Neural crest cell (in vitro differentiated cells): ENCODE measurements around the gene MTHFD1L. TPM values are rescaled to one million over a fixed set of nuclear protein-coding genes. Genes with fewer than 3 reads are reported as not detected.
"Not testable (repeated sequence)": the region's sequence is repeated elsewhere in the genome, so short reads cannot be mapped to it uniquely, and the experiment has no call there.

Source experiments
- DNase-seq: peaks from one replicate; pipeline ENCODE4 v3.0.0; 2021; ENCODE audit warnings: low read depth, mixed read lengths, low spot score
- H3K27ac Mint-ChIP-seq: one replicate; pipeline ENCODE4 v1.8.0; 2021; ENCODE audit warnings: mild to moderate bottlenecking, mixed read lengths; ENCODE audit not compliant: unreplicated experiment
- H3K27me3 Mint-ChIP-seq: 2 replicates; pipeline ENCODE4 v1.8.0; 2021; ENCODE audit warnings: low read depth, mild to moderate bottlenecking, mixed read lengths
- H3K36me3 Mint-ChIP-seq: 2 replicates; pipeline ENCODE4 v1.8.0; 2021; ENCODE audit warnings: low read depth, mild to moderate bottlenecking, mixed read lengths
- H3K4me1 Mint-ChIP-seq: 2 replicates; pipeline ENCODE4 v1.8.0; 2021; ENCODE audit warnings: mixed read lengths
- H3K4me3 Mint-ChIP-seq: one replicate; pipeline ENCODE4 v1.8.0; 2021; ENCODE audit warnings: mild to moderate bottlenecking, mixed read lengths
- H3K9me3 Mint-ChIP-seq: 2 replicates; pipeline ENCODE4 v1.8.0; 2021; ENCODE audit warnings: mixed read lengths
- CTCF ChIP-seq: fragments of 200-600 bp; sonication (generic); conservative IDR thresholded peaks from 2 replicates; pipeline ENCODE4 v1.5.0; 2021; ENCODE audit warnings: antibody characterized with exemption, mild to moderate bottlenecking
- total RNA-seq: library from RNA; stranded (reverse); gene quantifications from 2 replicates; pipeline ENCODE4 v1.2.1, GENCODE V29; 2021

Gene MTHFD1L
- total RNA-seq, 1 donor from 2014 or later = 71.3 TPM

- Mint-ChIP-seq H3K36me3 (no peaks in the 10 kb centered on the region), H3K27ac (peak overlapping the region; percentile 73), H3K27me3 (no peaks in the 10 kb centered on the region), H3K4me3 (no peak overlapping the region), H3K4me1 (peaks cover 13% of the 10 kb centered on the region), H3K9me3 (no peaks in the 10 kb centered on the region)
- TF ChIP-seq CTCF = no peak
- DNase-seq = no peak
Measured at GRCh38 chr6:151111670-151112069, 246.2 kb downstream of the MTHFD1L start.

DNA sequence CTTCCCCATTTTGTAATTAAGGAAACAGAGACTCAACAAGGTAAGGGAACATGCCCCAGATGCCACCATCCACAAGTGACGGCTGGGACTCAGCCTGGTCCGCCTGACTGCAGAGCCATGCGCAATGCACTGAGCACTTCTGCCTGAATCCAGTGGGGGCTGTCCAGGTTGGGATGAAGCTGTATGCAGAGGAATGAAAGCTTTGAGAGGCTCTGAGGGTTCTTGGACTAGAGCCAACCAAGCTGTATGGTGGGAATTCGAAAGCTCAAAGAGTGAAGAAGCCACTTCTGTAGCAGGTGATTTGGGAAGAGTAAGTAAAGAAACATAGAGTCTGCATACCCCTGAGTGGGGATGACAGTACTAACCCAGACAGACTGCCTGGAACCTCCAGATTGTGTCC, 246.6 kb downstream of the MTHFD1L start:
- no peaks in the 10 kb centered on the region for H3K27me3 Mint-ChIP-seq
- no peaks in the 10 kb centered on the region for H3K36me3 Mint-ChIP-seq
- no peak for TF ChIP-seq CTCF
- no peak overlapping the region for H3K27ac Mint-ChIP-seq
- H3K9me3 Mint-ChIP-seq = no peaks in the 10 kb centered on the region
- no peak for DNase-seq
- peaks cover 13% of the 10 kb centered on the region for H3K4me1 Mint-ChIP-seq
- no peak overlapping the region for H3K4me3 Mint-ChIP-seq

DNA sequence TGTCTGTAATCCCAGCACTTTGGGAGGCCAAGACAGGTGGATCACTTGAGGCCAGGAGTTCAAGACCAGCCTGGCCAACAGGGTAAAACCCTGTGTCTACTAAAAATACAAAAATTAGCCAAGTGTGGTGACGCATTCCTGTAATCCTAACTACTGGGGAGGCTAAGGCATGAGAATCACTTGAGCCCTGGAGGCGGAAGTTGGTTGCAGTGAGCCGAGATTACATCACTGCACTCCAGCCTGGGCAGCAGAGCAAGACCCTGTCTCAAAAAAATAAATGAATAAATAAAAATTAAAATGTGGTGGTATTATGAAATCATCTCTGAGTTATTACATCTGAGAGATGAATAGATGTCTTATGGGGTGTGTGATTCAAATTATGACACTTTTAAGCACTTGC, 247.4 kb downstream of the MTHFD1L start:
- H3K36me3 Mint-ChIP-seq, DNase-seq, H3K4me3 Mint-ChIP-seq, H3K27ac Mint-ChIP-seq, H3K9me3 Mint-ChIP-seq, H3K27me3 Mint-ChIP-seq: not testable (repeated sequence)
- H3K4me1 Mint-ChIP-seq = peaks cover 13% of the 10 kb centered on the region

DNA sequence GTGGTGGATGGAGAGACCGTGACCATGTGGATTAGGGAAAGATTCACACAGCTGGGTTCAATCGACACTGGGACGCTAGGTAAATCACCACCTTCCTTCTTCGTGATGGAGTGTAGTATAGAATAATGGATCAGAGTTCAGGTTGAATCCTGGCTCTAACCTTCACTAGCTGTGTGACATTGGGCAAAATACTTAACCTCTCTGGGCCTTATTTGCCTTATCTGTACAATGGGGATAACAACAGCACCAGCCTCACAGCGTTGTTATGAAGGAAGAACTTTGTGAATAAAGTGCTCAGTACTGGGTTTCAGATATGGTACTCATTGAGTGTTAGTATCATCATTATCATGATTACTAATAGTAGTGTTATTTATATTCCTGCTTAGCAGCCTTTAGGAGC, 248.1 kb downstream of the MTHFD1L start:
- Mint-ChIP-seq H3K27ac (no peak overlapping the region), H3K36me3 (no peaks in the 10 kb centered on the region)
- no peak for TF ChIP-seq CTCF

GRCh38 chr6:151118461-151119123, 253.1 kb downstream of the MTHFD1L start:
- Mint-ChIP-seq H3K27ac (no peak overlapping the region), H3K9me3 (no peaks in the 10 kb centered on the region)

More for the DNA sequence above, 248.1 kb downstream of the MTHFD1L start:
- H3K4me3 Mint-ChIP-seq = no peak overlapping the region
- DNase-seq = no peak
- no peaks in the 10 kb centered on the region for H3K27me3 Mint-ChIP-seq
- H3K4me1 Mint-ChIP-seq = peaks cover 13% of the 10 kb centered on the region
- H3K9me3 Mint-ChIP-seq = no peaks in the 10 kb centered on the region

More at GRCh38 chr6:151118461-151119123, 253.1 kb downstream of the MTHFD1L start:
- TF ChIP-seq CTCF = no peak
- Mint-ChIP-seq H3K4me1 (peaks cover 18% of the 10 kb centered on the region), H3K4me3 (no peak overlapping the region), H3K27me3 (no peaks in the 10 kb centered on the region), H3K36me3 (no peaks in the 10 kb centered on the region)
- DNase-seq = no peak
